Measurements from ENCODE around the gene TOMM40.
A peak's percentile ranks its signal among the peaks of the same experiment; 100 is the strongest.
"Not testable (repeated sequence)": the region's sequence is repeated elsewhere in the genome, so short reads cannot be mapped to it uniquely, and the experiment has no call there.

The TOMM40 gene

DNA sequence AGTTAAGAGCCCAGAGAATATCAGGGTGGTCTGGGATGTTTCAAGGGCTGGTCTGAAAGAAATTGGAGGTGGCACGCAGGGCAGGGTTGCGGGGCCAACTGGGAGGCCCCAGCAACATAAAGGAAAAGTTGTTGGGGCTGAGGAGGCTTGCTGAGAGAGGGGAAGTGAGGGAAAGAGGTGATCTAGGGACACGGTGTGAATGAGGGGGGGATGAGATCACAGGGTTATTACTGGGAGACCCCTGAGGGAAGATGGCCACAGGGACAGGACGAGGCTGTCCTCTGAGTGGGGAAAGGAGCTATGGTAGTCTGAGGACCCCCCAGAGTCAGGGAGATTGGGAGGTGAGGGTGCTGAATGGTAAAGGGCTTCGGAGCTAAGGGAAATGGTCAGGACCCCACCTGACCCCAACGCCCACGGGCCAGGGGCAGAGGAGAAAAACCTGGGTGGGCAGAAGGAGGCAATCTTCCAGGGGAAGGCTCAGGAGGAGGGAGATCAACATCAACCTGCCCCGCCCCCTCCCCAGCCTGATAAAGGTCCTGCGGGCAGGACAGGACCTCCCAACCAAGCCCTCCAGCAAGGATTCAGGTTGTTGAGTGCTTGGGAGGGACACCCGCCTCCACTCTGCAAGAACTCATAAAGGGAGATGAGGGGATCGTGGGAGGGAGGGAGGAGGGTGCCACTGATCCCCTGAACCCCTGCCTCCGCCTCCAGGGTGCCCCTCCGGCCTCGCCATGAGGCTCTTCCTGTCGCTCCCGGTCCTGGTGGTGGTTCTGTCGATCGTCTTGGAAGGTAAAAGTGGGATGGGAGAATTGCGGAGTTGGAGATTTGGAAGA lies 35.4 kb downstream of the TOMM40 start:
- not testable (repeated sequence) for DNase-seq (ENCODE audit: low read depth in 1 of 2, low spot score in 1 of 2)

DNA sequence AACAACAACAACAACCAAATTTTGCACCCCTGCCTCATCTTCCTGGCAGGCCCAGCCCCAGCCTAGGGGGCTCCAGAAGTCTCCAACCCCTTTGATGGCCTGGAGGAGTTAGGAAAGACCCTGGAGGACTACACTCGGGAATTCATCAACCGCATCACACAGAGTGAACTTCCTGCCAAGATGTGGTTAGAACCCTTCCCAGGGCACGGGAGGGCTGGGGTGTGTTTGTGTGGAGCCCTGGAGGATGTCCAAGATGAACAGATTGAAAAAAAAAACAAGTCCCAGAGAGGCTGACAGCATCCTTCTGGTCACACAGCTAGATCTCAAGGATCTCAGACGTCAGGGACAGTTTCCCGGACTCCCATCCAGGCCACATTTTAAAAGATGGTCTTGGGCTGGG lies 36.7 kb downstream of the TOMM40 start:
- no peak for DNase-seq (ENCODE audit: low read depth in 1 of 2, low spot score in 1 of 2)

DNA sequence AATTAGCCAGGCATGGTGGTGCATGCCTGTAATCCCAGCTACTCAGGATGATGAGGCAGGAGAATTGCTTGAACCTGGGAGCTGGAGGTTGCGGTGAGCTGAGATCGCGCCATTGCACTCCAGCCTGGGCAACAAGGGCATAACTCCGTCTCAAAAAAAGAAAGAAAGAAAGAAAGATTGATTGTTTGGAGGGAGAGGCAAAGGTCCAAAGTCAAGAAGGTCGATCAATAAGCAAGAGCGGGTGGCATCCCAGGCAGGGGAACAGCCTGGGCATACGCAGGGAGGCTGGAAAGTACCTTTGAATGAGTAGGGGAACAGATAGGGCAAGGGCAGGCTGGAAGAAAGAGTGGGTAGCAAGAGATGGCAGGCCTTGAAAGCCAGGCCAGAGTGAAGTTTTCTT lies 39.0 kb downstream of the TOMM40 start:
- no peak for DNase-seq (ENCODE audit: low read depth in 1 of 2, low spot score in 1 of 2)

DNA sequence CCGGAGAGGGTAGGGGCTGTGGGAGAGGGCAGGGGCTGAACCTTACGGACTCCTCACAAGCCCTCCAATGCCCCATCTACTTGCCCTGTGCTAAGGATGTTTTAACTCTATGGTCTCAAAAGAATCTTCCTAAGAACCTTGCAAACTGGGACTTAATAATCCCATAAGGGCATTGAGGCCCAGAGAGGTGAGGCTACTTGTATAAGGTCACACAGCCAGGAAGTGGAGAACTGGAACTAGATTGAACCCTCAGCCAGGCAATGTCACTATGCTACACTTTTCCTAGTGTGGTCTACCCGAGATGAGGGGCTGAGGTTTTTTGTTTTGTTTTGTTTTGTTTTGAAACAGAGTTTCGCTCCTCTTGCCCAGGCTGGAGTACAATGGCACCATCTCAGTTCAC lies 40.5 kb downstream of the TOMM40 start:
- DNase-seq (ENCODE audit: low read depth in 1 of 2, low spot score in 1 of 2), result no peak

DNA sequence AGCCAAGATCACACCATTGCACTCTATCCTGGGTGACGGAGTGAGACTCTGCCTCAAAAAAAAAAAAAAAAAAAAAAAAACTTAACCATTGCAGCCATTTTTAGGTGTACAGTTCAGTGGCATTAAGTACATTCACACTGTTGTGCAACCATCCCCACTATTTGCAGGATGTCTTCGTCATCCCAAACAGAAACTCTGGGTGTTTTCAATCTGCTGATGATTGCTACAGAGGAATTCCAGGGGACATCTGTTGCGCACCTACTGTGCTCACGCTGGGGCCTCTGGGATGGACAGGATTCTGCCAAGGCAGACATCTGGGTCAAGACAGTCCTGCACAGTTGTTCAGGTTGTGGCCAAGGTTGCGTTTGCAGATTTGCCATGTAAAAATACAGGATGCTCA lies 48.6 kb downstream of the TOMM40 start:
- DNase-seq (ENCODE audit: low read depth in 1 of 2, low spot score in 1 of 2), result no peak

DNA sequence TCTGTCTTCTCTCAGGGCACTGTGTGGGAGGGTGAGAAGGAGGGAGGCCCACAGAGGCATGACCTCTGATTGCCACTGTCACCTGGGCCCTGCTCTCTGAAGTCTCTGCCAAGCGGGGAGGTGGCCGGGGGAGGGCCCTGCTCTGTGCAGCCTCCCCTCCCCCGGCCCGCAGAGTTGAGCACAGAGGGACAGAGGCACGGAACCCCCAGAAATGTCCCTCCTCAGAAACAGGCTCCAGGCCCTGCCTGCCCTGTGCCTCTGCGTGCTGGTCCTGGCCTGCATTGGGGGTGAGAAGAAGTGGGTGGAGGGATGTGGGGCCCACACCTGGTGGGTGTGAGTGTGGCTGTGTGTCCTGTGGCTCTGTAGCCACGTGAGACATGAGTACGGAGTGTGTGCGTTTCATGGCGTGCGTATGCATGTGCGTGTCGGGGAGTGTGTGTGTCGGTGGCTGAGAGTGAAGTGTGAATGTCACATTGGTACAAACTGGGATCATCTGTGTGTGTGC lies 51.1 kb downstream of the TOMM40 start, which contains the start of gene APOC4:
TSS of gene APOC4 (plus strand) at position 171 of the 505 bp plus-strand sequence. CDS start at position 212, 41 bp downstream.
- DNase-seq (ENCODE audit: low read depth in 1 of 2, low spot score in 1 of 2), result no peak

DNA sequence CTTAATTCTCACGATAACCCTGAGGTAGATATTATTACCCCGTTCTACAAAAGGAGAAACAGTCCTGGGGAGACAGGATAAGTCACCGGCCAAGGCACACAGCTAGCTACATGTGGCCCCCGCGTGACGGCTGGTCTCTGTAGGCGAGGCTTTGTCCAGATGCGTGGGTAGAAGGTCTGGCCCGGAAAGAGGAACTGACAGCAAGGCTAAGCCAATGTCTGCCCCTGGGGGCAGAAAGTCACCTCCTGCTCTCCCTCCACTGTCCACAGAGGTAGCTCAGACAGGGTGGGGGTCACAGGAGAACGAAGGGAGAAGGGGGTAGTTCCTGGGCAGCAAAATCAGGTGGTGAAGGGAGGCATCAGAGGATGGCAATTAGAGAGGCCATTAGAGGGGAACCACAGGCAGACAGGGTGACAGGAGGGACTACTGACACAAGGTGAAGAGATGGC lies 52.8 kb downstream of the TOMM40 start:
- DNase-seq (ENCODE audit: low read depth in 1 of 2, low spot score in 1 of 2), result no peak

DNA sequence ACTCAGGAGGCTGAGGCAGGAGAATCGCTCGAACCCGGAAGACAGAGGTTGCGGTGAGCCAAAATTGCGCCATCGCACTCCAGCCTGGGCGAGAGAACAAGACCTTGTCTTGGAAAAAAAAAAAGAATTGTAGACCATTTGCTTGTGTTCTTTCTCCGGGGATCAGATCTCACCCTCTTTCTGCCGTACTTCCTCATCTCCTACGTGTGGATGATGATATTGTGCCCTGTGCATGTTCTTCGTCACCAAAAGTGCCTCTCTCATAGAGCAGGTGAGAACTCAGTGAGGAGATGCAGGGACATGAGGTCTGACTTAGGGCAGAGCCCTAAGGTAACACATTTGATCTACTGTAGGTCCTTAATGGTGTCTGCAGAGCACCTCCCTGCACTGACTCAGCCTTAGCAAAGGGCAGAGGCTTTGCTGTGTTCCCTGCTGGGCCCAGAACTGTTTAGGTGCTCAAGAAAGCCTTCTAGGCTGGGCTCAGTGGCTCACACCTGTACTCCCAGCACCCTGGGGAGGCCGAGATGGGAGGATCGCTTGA lies 56.1 kb downstream of the TOMM40 start:
- DNase-seq (ENCODE audit: low read depth in 1 of 2, low spot score in 1 of 2), result no peak

DNA sequence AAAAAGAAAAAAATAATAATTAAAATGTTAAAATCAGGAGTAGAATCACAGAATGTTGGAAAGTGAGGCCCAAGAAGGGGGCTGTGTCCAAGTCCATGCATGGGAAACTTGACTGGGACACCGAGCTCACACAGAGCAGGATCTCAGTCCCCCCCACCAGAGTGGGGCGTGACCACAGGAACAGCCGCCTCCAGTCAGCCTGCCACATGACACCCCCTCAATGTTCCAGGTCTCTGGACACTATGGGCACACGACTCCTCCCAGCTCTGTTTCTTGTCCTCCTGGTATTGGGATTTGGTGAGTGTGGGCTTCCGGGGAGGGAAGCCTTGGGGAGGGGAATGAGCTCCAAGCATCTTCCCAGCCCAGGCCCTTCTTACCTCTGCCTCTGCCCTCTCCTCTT lies 57.2 kb downstream of the TOMM40 start:
- no peak for DNase-seq (ENCODE audit: low read depth in 1 of 2, low spot score in 1 of 2)

DNA sequence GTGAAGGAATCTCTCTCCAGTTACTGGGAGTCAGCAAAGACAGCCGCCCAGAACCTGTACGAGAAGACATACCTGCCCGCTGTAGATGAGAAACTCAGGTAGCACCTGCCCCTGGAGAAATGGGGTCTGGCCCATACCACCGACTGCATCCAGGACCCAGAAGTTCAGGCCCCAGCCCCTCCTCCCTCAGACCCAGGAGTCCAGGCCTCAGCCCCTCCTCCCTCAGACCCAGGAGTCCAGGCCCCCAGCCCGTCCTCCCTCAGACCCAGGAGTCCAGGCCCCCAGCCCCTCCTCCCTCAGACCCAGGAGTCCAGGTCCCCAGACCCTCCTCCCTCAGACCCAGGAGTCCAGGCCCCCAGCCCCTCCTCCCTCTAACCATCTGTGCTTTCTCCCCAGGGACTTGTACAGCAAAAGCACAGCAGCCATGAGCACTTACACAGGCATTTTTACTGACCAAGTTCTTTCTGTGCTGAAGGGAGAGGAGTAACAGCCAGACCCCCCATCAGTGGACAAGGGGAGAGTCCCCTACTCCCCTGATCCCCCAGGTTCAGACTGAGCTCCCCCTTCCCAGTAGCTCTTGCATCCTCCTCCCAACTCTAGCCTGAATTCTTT lies 57.8 kb downstream of the TOMM40 start:
- no peak for DNase-seq (ENCODE audit: low read depth in 1 of 2, low spot score in 1 of 2)

DNA sequence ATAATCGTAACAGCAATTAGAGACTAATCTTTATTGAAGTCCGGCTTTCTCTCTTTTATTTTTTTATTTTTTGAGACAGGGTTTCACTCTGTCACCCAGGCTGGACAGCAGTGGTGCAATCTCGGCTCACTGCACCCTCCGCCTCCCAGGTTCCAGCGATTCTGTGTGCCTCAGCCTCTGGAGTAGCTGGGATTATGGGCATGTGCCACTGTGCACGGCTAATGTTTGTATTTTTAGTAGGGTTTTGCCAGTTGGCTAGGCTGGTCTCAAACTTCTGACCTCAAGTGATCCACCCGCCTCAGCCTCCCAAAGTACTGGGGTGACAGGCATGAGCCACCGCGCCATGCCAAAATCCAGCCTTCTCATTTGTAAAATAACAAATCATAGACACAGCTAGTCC lies 58.5 kb downstream of the TOMM40 start:
- DNase-seq (ENCODE audit: low read depth in 1 of 2, low spot score in 1 of 2), result no peak

DNA sequence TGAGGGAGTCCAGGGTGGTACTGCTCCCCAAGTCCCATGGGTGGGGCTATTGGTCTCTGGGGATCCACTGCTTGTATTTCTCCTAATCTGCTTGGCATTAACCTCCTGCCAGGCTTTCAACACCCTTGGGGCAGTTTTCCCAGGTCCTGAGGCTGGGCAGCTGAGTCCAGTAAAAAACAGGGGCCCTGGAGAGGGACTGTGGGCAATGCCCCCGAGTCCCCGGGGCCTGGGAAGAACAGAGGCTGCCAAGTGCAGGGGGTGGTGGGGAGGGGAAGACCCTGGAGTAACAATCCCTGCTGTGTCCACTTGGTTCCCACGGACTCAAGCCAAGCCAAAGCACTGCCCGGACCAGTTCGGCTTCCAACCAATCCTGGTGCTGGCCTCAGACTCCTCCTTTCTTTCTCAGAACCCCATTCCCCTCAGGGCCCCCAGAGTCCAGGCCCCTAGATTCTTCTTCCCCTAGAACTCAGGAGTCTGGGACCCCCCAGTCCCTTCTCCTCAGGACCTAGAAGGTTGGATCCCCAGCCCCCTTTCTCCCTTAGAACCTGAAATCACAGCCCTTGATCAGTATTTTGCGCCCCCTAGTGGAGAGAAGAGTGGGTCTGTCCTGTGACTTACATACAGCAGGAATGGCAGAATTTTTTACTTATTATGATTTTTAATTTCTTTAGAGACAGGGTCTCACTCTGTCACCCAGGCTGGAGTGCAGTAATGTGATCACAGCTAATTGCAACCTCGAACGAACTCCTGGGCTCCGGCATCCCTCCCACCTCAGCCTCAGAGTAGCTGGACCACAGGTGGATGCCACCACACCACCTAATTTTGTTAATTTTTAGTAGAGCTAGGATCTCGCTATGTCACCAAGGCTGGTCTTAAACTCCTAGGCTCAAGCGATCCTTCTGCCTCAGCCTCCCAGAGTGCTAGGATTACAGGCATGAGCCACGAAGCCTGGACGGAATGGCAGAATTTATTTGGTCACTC lies 60.4 kb downstream of the TOMM40 start:
- peak; percentile 12 to 65 for DNase-seq (ENCODE audit: low read depth in 1 of 2, low spot score in 1 of 2)

Data from activated CD4-positive, alpha-beta T cell treated with anti-CD3 and anti-CD28 coated beads, Interleukin-2, amount 50 U/mL, for 24 hours (primary cell).